Calu3 (cell line): Measurements from ENCODE around the gene SAP25. TPM values are rescaled to one million over a fixed set of nuclear protein-coding genes. Genes with fewer than 3 reads are reported as not detected.

Experiments used
- BruUV-seq: library from RNA; stranded (reverse); fragments of 400-500 nt; replicated peaks from 2 replicates; lab custom pipeline; 2021; lab: Mats Ljungman, UMichigan
- CTCF ChIA-PET: fragments of 300-600 bp; sonication (Branson Sonifier 250); formaldehyde crosslinking; loops from one replicate; lab custom pipeline; 2022; ENCODE audit warnings: antibody characterized with exemption; lab: Charles Lee
- DNase-seq: peaks from one replicate; pipeline ENCODE4 v3.0.0; 2022
- H3K27ac Mint-ChIP-seq: one replicate; pipeline ENCODE4 v1.8.0; 2022; ENCODE audit warnings: mixed read lengths; ENCODE audit not compliant: unreplicated experiment
- H3K27me3 Mint-ChIP-seq: one replicate; pipeline ENCODE4 v1.8.0; 2022; ENCODE audit warnings: mixed read lengths; ENCODE audit not compliant: unreplicated experiment
- H3K36me3 Mint-ChIP-seq: one replicate; pipeline ENCODE4 v1.8.0; 2022; ENCODE audit warnings: mild to moderate bottlenecking, moderate library complexity, mixed read lengths; ENCODE audit not compliant: insufficient read depth, unreplicated experiment
- H3K4me1 Mint-ChIP-seq: one replicate; pipeline ENCODE4 v1.8.0; 2022; ENCODE audit warnings: mild to moderate bottlenecking, low read depth, mixed read lengths; ENCODE audit not compliant: unreplicated experiment
- H3K4me3 Mint-ChIP-seq: one replicate; pipeline ENCODE4 v1.8.0; 2022; ENCODE audit warnings: mild to moderate bottlenecking, low read depth, moderate library complexity, mixed read lengths; ENCODE audit not compliant: unreplicated experiment
- H3K9me3 Mint-ChIP-seq: one replicate; pipeline ENCODE4 v1.8.0; 2022; ENCODE audit warnings: low read depth, mixed read lengths; ENCODE audit not compliant: unreplicated experiment
- CTCF ChIP-seq: fragments of 200-600 bp; IDR thresholded peaks from one replicate; pipeline ENCODE4 v1.8.0; 2022; ENCODE audit warnings: antibody characterized with exemption; ENCODE audit not compliant: unreplicated experiment
- intact Hi-C: fragments of 100-400 bp; cut with micrococcal nuclease; formaldehyde crosslinking; loops from one replicate; pipeline ENCODE4 v1.10.0; 2022; ENCODE audit not compliant: unreplicated experiment
- total RNA-seq: library from RNA; stranded (reverse); gene quantifications from 2 replicates; pipeline ENCODE4 v1.2.3, GENCODE V29; 2022

Gene SAP25
- total RNA-seq, 1 experiment from 2014 or later = 3.1 TPM

- BruUV-seq = no TSS peak
- peaks cover 67% of the 10 kb centered on the region for H3K4me1 Mint-ChIP-seq
- no peak for DNase-seq
- H3K36me3 Mint-ChIP-seq = peaks cover 24% of the 10 kb centered on the region
- H3K27me3 Mint-ChIP-seq = no peaks in the 10 kb centered on the region
- H3K27ac Mint-ChIP-seq = peak overlapping the region; percentile 99
- intact Hi-C loops = loop anchor here (5.0 kb wide), 1 partner anchor 70 kb away; the partner anchor contains the start of gene TSC22D4
- peak overlapping the region; percentile 56 for H3K4me3 Mint-ChIP-seq
- CTCF ChIA-PET = interaction anchor here (2.0 kb wide), 1 partner anchor 12 kb away, joined by 12 read pairs; no protein-coding TSS in a partner anchor
- no peaks in the 10 kb centered on the region for H3K9me3 Mint-ChIP-seq
- no peak for TF ChIP-seq CTCF
Observed at GRCh38 chr7:100546926-100547800, 26.5 kb downstream of the SAP25 start.

GRCh38 chr7:100546129-100546925 lies 27.4 kb downstream of the SAP25 start:
- Mint-ChIP-seq H3K9me3 (no peaks in the 10 kb centered on the region), H3K4me1 (peaks cover 75% of the 10 kb centered on the region), H3K27ac (peak overlapping the region; percentile 99), H3K36me3 (peaks cover 30% of the 10 kb centered on the region), H3K27me3 (no peaks in the 10 kb centered on the region), H3K4me3 (peak overlapping the region; percentile 56)
- CTCF ChIA-PET = interaction anchor here (1.0 to 2.0 kb wide), 3 partner anchors 13 to 81 kb away, joined by 3 to 12 read pairs (median 4); no protein-coding TSS in a partner anchor
- peak; percentile 21 for DNase-seq
- BruUV-seq = TSS peak; percentile 9
- intact Hi-C loops = loop anchor here (5.0 kb wide), 1 partner anchor 69 kb away; the partner anchor contains the start of gene TSC22D4
- TF ChIP-seq CTCF = no peak

GRCh38 chr7:100545360-100546128 lies 28.2 kb downstream of the SAP25 start:
- CTCF ChIA-PET = interaction anchor here (0.6 to 2.0 kb wide), 4 partner anchors 14 to 558 kb away, joined by 3 to 12 read pairs (median 4); no protein-coding TSS in a partner anchor
- no TSS peak for BruUV-seq
- peak overlapping the region; percentile 56 for H3K4me3 Mint-ChIP-seq
- TF ChIP-seq CTCF = no peak
- H3K9me3 Mint-ChIP-seq = no peaks in the 10 kb centered on the region
- H3K4me1 Mint-ChIP-seq = peaks cover 80% of the 10 kb centered on the region
- intact Hi-C loops = loop anchor here (5.0 kb wide), 1 partner anchor 68 kb away; the partner anchor contains the start of gene TSC22D4
- H3K36me3 Mint-ChIP-seq = peaks cover 31% of the 10 kb centered on the region
- peak; percentile 79 for DNase-seq
- H3K27ac Mint-ChIP-seq = peak overlapping the region; percentile 99
- H3K27me3 Mint-ChIP-seq = no peaks in the 10 kb centered on the region
